T1000 (cell line): ENCODE results near the gene ZGRF1.
"Not testable (repeated sequence)": the region's sequence is repeated elsewhere in the genome, so short reads cannot be mapped to it uniquely, and the experiment has no call there.

Experiments used
- DNase-seq: peaks from one replicate; lab custom pipeline; 2025; ENCODE audit warnings: mixed read lengths; lab: John Stamatoyannopoulos, UW

Gene ZGRF1

DNA sequence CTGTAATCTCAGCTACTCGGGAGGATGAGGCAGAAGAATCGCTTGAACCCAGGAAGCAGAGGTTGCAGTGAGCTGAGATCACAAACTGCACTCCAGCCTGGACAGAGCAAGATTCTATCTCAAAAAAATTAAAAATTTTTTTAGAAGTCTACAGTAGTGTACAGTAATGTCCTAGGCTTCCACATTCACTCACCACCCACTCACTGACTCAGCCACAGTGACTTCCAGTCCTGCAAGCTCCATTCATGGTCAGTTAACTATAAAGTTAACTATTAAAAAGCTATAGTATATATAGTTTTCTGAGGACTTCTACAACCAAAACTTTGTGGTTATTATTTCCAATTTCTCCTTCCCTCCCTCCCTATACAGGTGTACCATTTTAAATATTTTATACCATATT lies 86.0 kb downstream of the ZGRF1 start:
- no peak for DNase-seq

DNA sequence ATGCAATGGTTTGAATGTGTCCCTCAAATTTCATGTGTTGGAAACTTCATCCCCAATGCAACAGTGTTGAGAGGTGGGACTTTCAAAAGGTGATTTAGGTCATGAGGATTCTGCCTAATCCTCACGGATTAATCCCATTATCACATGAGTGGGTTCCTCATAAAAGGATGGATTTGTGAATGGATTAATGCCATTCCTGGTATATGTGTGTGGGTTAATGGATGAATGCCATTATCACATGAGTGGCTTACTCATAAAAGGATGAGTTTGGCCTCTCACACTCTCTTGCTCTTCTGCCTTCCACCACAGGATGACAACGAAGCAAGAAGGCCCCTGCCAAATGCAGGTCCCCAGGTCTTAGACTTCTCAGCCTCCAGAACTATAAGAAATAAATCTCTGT lies 90.2 kb downstream of the ZGRF1 start:
- DNase-seq, result no peak

DNA sequence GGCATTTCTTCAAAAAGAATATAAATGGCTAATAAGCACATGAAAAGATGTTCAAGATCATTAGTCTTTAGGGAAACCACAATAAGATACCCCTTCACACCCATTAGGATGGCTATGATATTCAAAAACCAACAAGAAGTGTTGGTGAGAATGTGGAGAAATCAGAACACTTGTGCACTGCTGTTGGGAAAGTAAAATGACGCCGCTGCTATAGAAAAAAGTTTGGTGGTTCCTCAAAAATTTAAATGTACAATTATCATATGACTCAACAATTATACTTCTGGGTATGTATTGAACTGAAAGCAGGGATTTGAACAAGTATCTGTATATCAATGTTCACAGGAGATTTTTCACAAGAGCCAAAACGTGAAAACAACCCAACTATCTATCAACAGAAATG lies 91.4 kb downstream of the ZGRF1 start:
- no peak for DNase-seq

DNA sequence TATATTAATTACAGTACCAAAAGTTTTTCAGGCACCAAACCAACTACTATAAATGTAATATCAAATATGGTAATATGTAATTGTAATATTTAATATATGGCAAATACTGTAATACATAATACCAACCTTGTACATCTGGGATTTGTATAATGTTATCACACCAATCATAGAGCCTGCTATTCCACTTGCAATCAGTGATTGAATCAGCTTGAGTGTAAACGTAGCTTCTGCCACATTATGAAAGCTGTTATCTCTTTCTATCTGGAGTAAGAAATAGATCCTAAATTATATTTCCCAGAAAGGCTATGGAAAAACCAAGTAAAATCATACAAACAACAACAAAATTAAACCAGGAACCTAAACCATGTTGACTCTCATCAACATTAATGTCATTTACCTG lies 96.0 kb downstream of the ZGRF1 start:
- no peak for DNase-seq

DNA sequence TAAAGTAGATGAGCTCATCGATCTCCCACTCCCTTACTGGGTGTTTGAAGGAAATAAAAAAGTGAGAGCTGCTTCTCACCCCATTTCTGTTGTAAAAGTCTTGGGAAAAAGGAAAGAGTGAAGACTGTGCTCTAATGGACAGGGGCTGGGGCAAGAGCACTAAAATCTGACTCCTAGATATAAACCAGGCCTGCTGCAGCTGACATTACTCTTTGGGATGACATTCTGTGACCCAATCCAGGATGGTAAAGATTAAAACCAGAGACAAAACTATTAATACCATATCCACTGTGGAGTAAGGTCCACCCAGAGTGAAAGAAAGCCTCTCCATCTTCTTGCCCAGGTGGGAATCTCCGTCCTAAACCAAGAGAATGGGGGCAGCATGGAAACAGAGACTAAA lies 100.6 kb downstream of the ZGRF1 start:
- no peak for DNase-seq

DNA sequence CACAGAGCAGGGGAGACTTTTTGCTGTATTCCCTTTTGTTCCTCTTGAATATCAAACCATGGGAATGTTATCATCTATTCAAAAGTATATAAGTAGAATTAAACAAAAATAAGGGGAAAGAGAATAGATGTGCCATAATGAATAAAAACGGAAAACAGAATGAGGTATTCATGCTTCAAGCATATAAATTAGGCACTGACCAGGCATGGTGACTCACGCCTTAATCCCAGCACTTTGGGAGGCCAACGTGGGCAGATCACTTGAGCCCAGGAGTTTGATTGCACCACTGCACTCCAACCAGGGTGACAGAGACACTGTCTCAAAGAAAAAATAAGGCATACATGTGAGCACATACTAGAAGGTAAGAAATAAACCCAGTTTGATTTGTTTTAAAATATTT lies 104.4 kb downstream of the ZGRF1 start:
- DNase-seq, result peak; percentile 15

DNA sequence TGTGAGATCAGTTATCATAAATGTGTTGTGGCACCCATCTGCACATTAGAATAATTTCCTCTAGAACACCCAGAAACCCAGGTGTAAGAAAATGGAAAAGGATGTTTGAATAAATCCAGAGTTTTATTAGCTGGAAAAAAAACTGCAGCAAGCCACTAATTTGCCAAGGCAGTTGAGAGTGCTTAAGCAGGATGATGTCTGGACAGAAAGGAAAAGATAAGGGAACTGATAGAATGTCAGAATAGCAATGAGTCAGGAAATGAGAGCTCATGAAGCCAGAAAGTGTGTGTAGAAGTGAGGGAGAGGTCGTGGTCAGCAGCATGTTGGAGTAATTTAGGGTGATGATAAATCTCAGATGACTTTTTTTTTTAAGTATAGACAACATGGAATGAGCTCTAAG lies 105.6 kb downstream of the ZGRF1 start:
- no peak for DNase-seq

DNA sequence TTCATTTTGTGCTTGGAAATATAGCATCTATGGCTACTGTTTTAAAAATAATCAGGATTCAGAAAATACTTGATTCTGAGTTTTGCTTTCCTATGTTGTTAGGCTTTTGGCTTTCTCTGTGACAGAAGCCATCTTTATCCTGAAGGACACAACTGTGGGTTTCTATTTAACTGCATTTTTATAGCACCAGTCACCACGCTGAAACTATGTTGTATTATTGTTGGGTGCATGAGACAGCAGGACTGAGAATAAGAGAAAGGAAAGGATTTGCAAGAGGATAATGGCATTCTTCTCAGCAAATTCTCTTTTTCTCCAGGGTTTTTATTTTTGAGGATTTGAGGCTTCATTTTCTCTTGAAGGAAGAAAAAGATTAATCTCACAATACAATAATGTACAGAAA lies 110.6 kb downstream of the ZGRF1 start:
- no peak for DNase-seq

DNA sequence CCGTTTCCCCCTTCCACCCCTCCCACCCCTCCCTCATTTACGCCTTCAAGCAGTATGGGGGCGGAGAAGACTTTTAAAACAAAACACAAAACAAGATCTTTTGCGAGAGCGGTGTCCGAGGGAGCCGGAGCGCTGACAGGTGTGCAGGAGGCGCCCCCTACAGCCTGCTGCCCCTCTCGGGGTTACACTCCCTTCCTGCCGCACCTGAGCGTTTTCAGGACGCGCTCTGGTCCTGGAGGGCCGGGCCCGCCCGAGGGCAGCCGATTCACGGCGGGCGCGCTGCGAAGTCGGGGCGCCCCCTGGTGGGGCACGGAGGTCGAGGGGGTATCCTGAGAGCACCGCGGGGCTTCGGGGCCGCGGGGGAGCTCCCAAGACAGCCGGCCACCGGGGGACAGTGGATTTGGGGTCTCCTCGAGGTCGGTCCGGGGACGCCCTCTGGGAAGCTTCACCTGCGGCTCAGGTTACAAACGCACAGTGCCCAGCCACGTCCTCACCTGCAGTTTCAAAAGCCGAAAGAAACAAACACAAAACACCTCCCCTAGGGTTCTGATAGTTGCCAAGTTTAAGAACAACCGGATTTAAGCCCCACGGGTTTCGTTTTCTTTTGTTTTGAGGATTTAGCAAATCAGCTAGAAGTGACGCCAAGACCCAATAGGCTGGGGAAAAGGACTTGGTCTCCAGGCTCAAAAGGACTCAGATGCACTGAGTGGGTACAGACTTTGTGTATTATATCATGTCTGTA lies 112.8 kb downstream of the ZGRF1 start:
- DNase-seq, result no peak

DNA sequence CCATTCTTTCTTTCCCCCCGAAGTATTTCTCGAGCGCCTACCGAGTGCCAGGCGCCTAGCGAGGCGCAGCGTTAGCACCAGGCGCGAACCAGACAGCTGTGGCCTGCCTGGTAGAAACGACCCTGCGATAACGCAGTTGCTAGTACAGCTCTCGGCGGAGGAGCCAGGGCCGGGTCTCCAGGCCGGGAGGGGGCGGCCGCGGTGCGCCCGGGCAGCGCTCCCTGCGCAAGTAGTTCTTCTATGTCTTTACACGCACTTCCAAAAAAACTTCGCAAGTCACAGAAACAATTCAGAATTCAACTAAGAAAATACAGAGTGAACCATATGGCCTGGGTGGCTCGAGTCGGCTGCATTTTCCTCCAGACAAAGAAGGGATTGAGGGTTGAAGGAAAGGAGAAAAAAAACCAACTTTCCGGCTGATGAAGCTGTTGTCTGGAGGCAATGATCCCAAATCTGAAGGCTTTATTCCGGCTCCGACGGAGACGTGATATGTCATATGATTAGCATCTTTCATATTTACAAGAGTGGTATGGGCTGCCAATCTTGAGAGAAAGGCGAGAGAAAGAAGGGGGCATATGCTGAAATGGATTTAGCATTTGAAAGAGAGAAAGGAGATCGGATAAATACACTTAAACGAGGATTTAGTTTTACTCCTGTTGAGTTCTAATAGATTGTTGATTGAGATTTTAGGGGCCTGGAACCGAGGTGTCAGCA lies 113.5 kb downstream of the ZGRF1 start:
- no peak for DNase-seq

DNA sequence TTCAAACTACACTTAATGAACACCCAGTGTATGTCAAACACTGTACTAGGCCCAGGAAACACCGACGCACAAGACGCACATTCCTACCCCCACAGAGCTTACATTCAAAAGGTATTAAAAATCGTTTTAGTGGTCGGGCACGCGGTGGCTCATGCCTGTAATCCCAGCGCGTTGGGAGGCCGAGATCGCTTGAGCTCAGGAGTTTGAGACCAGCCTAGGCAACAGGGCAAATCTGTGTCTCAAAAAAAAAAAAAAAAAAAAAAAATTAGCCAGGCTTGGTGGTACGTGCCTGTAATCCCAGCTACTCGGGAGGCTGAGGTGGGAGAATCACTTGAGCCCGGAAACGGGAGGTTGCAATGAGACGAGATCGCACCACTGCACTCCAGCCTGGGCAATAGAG lies 114.3 kb downstream of the ZGRF1 start:
- not testable (repeated sequence) for DNase-seq

DNA sequence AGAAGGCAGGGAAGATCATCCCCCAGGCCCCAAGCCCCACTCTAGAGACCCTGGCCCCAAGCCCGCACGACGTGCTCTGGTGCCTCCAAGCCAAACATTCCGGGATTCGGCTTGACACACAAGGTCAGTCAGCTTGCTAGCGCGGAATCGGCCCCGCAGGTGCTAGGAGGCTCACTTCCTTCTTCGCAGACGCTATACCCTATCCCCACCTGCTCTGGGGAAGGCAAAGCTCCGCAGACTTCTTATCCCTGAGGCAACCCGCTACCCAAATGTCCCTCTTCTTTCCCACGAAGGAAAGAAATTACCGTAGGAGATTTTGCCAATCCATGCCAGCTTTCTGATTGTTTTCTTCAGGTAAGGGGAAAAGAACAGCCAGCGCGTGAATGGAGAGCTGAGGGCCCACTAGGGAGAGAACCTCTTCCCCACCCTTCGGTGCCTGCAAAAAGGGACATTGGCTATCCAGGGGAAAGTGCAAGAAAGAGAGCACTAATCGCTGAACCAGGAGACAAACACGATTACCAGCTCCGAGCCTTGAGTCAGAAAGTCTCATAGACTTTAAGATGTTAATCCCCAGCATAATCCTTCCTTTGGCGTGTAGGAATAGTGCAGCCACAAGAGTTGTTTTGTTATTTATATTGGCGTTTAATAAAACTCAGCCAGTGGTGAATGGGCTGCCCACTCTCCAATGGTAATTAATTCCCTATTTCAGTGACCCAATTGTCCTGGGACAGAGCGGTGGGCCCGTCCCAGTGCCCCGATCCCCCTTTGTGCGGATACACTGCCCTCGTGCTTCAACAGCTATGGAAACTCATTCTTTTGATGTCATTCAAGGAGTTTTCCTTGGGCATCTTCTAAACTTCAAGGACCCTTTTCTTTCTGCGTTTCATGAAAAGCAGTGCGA lies 115.3 kb downstream of the ZGRF1 start:
- no peak for DNase-seq

DNA sequence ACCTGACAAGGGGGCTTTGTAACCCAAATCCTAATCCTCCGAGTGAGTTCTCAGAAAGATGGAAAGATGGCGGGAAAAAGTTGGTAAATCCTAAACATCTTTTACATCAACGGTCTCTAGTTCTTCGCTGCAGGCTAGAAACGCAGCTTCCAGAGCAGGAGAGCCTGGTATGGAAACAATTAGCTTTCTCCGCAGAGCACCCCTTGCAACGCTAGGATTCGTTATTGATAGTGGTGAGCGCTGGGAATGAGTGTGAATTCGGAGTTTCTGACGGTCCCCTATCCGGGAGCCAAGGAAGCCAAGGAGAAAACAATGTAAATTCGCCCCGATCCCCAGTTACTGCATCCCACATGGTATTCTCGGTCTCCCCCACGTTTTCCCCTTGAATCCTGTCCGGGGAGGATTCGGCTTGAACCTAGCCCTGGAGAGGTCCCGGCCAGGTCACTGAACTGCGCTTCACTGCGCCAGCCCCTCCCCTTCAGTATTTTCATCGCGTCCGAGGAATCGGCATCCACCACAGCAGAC lies 116.0 kb downstream of the ZGRF1 start:
- DNase-seq, result no peak

DNA sequence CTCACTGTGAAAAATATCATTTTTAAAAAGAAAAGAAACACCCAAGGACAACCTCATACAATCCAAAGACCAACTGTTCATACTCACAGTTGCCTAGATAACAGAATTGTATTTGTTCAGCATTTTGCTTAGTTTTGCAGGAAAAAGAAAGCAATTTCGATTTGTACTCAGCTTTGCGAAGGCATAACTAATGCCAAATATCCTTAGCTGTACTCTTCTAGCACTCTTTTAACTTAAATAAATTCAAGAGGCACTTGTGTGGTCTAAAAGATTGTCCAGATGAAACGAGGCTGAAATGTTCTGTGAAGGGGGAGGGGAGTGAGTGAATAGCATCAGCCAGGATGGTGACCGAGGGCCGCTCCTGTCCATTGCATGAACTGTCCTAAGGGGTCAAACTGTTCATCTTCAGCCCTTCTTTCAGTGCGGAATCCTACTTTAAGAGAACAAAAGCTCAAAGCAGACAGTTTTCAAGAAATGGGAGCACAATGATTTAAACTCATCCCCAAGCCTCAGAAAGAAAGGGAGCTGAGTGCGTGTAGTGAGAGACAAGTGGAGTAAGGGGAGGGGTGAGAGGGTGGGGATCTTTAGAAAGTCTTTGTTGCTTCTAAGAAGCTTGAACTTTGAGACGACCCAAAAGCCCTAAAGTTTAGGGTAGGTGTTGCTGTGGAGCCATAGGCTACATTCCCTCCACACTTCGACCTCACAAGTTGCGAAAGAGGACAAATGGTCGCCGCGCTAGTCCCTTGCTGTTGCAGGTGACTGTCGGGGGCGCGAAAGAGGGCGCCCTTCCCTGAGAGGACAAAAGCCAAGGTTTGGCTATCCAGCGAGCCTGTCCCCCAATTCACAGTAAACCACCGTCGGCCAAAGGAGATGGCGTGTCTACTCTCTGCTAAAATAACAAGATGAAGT lies 116.8 kb downstream of the ZGRF1 start:
- DNase-seq, result no peak

DNA sequence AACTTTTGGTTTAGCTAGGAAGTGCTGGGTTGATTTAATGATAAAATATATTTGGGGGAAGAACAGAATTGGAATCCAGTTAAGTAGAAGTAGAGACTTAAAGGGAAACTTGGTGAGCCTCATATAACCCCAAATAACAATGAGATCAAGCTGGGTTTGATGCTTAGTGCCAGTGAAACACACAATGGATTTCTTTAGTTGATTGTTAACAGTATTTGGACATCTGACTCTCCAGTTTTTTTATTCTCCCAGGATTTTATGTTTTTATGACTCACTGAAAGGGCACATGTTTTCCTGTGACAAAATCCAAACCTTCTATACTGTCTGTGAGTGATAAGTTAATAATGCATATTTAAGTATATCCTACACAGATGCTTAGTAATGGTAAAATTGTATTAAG lies 118.0 kb downstream of the ZGRF1 start:
- DNase-seq, result no peak

DNA sequence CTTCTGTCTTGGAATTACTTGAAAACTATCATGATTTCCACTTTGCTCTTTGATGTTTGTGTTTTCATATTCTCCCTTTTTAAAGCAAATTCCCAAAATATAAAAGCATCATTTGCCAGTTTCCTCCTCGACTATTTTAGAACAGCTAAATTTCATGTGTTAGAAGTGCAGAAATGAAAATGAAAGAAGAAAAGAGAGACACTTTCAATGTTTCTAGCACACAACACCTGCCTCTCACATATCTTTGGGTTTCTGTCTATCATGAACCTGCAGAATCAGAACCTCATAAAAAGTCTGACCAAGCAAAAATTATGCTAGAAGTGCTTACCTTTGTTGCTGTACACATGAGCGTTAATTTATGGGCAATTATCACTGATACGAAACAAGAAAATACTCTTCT lies 118.8 kb downstream of the ZGRF1 start:
- DNase-seq, result no peak

DNA sequence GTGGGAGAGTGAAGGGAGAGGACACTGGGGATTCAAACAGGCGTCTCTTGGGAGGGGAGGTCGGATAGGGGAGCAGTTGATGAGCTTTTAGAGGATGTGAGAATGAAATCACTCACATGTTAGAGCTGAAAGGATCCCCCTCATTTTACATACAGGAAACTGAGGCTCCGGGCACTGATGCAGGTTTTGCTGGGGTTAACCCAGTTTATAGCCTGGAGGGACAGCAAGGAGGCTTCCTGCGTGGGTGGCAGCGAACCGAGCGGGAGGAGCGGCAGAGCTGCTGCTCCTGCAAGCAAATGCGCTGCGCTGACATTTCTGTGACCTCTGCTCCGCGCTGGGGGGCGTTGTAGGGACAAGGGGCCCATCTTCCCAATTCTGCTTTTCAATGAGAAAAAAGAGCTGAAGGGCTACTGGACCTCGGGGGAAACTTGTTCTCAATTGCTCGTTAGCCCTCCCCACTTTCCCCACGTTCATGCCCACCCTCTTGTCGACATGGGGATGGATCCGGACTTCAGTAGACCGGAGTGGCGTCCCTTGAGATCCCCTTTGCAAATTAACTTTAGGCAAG lies 119.6 kb downstream of the ZGRF1 start:
- no peak for DNase-seq

DNA sequence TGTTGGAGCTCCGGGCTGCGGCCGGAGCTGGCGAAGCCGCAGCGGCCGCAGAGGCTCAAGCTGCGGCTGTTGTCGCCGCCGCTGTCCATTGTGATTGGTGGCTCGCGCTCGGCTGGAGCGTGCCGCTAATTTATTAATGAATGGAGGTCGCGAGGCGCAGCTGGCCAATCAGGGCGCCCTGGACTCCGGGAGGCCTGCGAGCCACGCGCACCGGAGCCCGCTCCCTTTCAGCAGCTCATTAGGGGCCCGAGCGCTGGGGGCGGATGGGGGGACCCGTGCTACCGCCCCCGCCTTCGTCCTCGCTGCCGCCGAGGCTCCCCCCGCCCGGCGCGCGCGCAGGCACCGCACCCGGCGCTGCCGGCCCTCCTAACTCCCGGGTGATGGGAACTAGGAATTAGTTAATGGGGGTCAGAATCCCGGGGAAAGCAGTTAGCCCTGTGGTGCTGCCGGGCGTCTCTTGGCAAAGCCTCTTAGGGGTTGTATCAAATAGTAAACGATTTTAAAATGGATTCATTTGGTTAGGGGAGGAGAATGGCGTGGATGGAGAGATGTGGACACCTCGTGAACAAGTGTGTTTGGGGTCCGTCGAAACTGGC lies 120.1 kb downstream of the ZGRF1 start:
- DNase-seq, result no peak

DNA sequence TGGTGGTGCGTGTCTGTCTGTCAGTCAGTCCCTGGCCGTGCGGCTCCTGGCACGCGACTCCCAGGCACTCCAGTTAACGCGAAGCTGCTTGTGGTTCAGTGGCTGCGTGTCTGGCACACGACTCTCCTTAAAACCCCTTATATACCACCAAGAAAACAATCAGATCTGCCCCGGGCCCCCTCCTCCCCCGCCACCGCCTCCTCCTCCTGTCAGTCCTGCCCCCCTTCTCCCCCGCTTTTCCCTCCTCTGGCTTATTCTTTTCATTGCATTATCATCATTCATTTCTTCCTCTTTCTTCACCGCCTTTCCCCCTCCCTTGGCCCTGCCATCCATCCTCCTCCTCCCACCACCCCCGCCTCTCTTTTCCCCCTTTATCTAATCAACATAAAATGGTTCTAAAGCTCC lies 120.6 kb downstream of the ZGRF1 start, which contains the start of gene NEUROG2:
Gene NEUROG2, minus strand, starts transcription at position 115 of the 405 bp plus-strand sequence. CDS start 705 bp downstream, outside the sequence.
- no peak for DNase-seq
